Suppressor macrophage treated with lipopolysaccharide for 1 hour (primary cell): ENCODE data around the gene NEUROG1.
"Not testable (repeated sequence)": the region's sequence is repeated elsewhere in the genome, so short reads cannot be mapped to it uniquely, and the experiment has no call there.

Experiments
- DNase-seq, 3 donors: peaks; one replicate each; pipeline ENCODE4 v3.0.0-alpha.2; 2020 to 2022

Gene NEUROG1

GRCh38 chr5:135534609-135535419, 950 bp downstream of the NEUROG1 start:
- peak in 1 of 3 donors; percentile 65 for DNase-seq

GRCh38 chr5:135533794-135534193, 2.0 kb downstream of the NEUROG1 start:
- no peak for DNase-seq

- no peak for DNase-seq
These were observed 2.4 kb downstream of the NEUROG1 start for GRCh38 chr5:135533334-135533733.

- DNase-seq: not testable (repeated sequence)
These were observed 6.2 kb downstream of the NEUROG1 start for GRCh38 chr5:135529576-135529975.

GRCh38 chr5:135526924-135527323, 8.8 kb downstream of the NEUROG1 start:
- DNase-seq: no peak

GRCh38 chr5:135521964-135522363, 13.8 kb downstream of the NEUROG1 start:
- no peak for DNase-seq

GRCh38 chr5:135517631-135518030, 18.1 kb downstream of the NEUROG1 start:
- DNase-seq: no peak

GRCh38 chr5:135514116-135514515, 21.6 kb downstream of the NEUROG1 start:
- DNase-seq: peak in 1 of 3 donors; percentile 24

- no peak for DNase-seq
These were observed 23.8 kb downstream of the NEUROG1 start for GRCh38 chr5:135511761-135512575.

- no peak for DNase-seq
These were observed 25.8 kb downstream of the NEUROG1 start for GRCh38 chr5:135509995-135510394.

- DNase-seq: no peak
These were observed 27.2 kb downstream of the NEUROG1 start for GRCh38 chr5:135508496-135509005.

- DNase-seq: no peak
These were observed 29.8 kb downstream of the NEUROG1 start for GRCh38 chr5:135505973-135506372.

GRCh38 chr5:135504376-135504775, 31.4 kb downstream of the NEUROG1 start:
- DNase-seq: no peak

GRCh38 chr5:135503871-135504270, 31.9 kb downstream of the NEUROG1 start:
- DNase-seq: no peak

GRCh38 chr5:135502836-135503520, 32.8 kb downstream of the NEUROG1 start:
- no peak for DNase-seq

- no peak for DNase-seq
These were observed 33.8 kb downstream of the NEUROG1 start for GRCh38 chr5:135501965-135502364.

- no peak for DNase-seq
These were observed 37.1 kb downstream of the NEUROG1 start for GRCh38 chr5:135498637-135498995.

- no peak for DNase-seq
These were observed 37.7 kb downstream of the NEUROG1 start for GRCh38 chr5:135497971-135498636.

- peak; percentile 53 to 75 (median 71) for DNase-seq
These were observed 40.2 kb downstream of the NEUROG1 start for GRCh38 chr5:135495531-135495930.

- DNase-seq: no peak
These were observed 41.6 kb downstream of the NEUROG1 start for GRCh38 chr5:135494196-135494595.

- peak; percentile 84 to 96 (median 95) for DNase-seq
These were observed 42.2 kb downstream of the NEUROG1 start for GRCh38 chr5:135493406-135494180.

GRCh38 chr5:135492319-135492626, 43.5 kb downstream of the NEUROG1 start:
- peak in 1 of 3 donors; percentile 38 for DNase-seq
